Epithelial cell of prostate (primary cell): ENCODE measurements around the gene SLC39A11.
"Not testable (repeated sequence)": the region's sequence is repeated elsewhere in the genome, so short reads cannot be mapped to it uniquely, and the experiment has no call there.

Experiments used
- DNase-seq: peaks from one replicate; pipeline ENCODE4 v3.0.0-alpha.2; 2011; ENCODE audit warnings: low read depth, low spot score
- H3K27ac ChIP-seq: fragments of 450-650 bp; 2 replicates; pipeline ENCODE4 v1.5.1; 2017; ENCODE audit warnings: mild to moderate bottlenecking

Gene SLC39A11

GRCh38 chr17:73083432-73083831 lies 9.1 kb downstream of the SLC39A11 start:
- DNase-seq: no peak

GRCh38 chr17:73074566-73074965 lies 17.9 kb downstream of the SLC39A11 start:
- no peak for DNase-seq
- no peak overlapping the region for H3K27ac ChIP-seq

More at GRCh38 chr17:73083432-73083831, 9.1 kb downstream of the SLC39A11 start:
- H3K27ac ChIP-seq: no peak overlapping the region

- H3K27ac ChIP-seq: no peak overlapping the region
- DNase-seq: no peak
These were observed 20.1 kb downstream of the SLC39A11 start for GRCh38 chr17:73072219-73072962.

GRCh38 chr17:73071066-73071999 lies 21.2 kb downstream of the SLC39A11 start:
- no peak for DNase-seq
- no peak overlapping the region for H3K27ac ChIP-seq

GRCh38 chr17:73069841-73070240 lies 22.6 kb downstream of the SLC39A11 start:
- no peak overlapping the region for H3K27ac ChIP-seq

GRCh38 chr17:73069164-73069770 lies 23.2 kb downstream of the SLC39A11 start:
- H3K27ac ChIP-seq: no peak overlapping the region
- DNase-seq: no peak

More at GRCh38 chr17:73069841-73070240, 22.6 kb downstream of the SLC39A11 start:
- no peak for DNase-seq

GRCh38 chr17:73068322-73069153 lies 23.9 kb downstream of the SLC39A11 start:
- DNase-seq: peak; percentile 26
- no peak overlapping the region for H3K27ac ChIP-seq

GRCh38 chr17:73067699-73068098 lies 24.8 kb downstream of the SLC39A11 start:
- H3K27ac ChIP-seq, DNase-seq: not testable (repeated sequence)

- no peak for DNase-seq
- no peak overlapping the region for H3K27ac ChIP-seq
These were observed 25.4 kb downstream of the SLC39A11 start for GRCh38 chr17:73067075-73067474.

GRCh38 chr17:73066148-73066884 lies 26.2 kb downstream of the SLC39A11 start:
- no peak overlapping the region for H3K27ac ChIP-seq
- no peak for DNase-seq

- H3K27ac ChIP-seq: no peak overlapping the region
- DNase-seq: no peak
These were observed 27.1 kb downstream of the SLC39A11 start for GRCh38 chr17:73065376-73065775.

- DNase-seq: no peak
- no peak overlapping the region for H3K27ac ChIP-seq
These were observed 28.2 kb downstream of the SLC39A11 start for GRCh38 chr17:73064084-73064938.

- no peak overlapping the region for H3K27ac ChIP-seq
- no peak for DNase-seq
These were observed 29.8 kb downstream of the SLC39A11 start for GRCh38 chr17:73062726-73063125.

- no peak for DNase-seq
- no peak overlapping the region for H3K27ac ChIP-seq
These were observed 31.3 kb downstream of the SLC39A11 start for GRCh38 chr17:73061161-73061560.

GRCh38 chr17:73060721-73061120 lies 31.8 kb downstream of the SLC39A11 start:
- no peak overlapping the region for H3K27ac ChIP-seq
- DNase-seq: no peak

GRCh38 chr17:73059713-73060112 lies 32.8 kb downstream of the SLC39A11 start:
- H3K27ac ChIP-seq, DNase-seq: not testable (repeated sequence)

GRCh38 chr17:73058022-73058421 lies 34.5 kb downstream of the SLC39A11 start:
- no peak for DNase-seq
- H3K27ac ChIP-seq: no peak overlapping the region

- no peak overlapping the region for H3K27ac ChIP-seq
- DNase-seq: no peak
These were observed 35.3 kb downstream of the SLC39A11 start for GRCh38 chr17:73057196-73057595.
